T-helper 1 cell treated with Interleukin-12 subunit alpha and Interleukin-12 subunit beta and Interleukin-4 antibody, amounts not matched to agents 30 μg/mL and 1 μg/mL, for 36 hours (primary cell): ENCODE measurements around the gene AEBP2.

Experiments used
- H3K27ac Mint-ChIP-seq: one replicate; pipeline ENCODE4 v1.8.0; 2021; ENCODE audit warnings: mild to moderate bottlenecking, mixed read lengths
- H3K27me3 Mint-ChIP-seq: one replicate; pipeline ENCODE4 v1.8.0; 2021; ENCODE audit warnings: low read depth, mixed read lengths
- H3K36me3 Mint-ChIP-seq: one replicate; pipeline ENCODE4 v1.8.0; 2021; ENCODE audit warnings: low read depth, mixed read lengths
- H3K4me1 Mint-ChIP-seq: one replicate; pipeline ENCODE4 v1.8.0; 2021; ENCODE audit warnings: low read depth, mixed read lengths
- H3K4me3 Mint-ChIP-seq: one replicate; pipeline ENCODE4 v1.8.0; 2021; ENCODE audit warnings: mild to moderate bottlenecking, moderate library complexity, mixed read lengths
- H3K9me3 Mint-ChIP-seq: one replicate; pipeline ENCODE4 v1.8.0; 2021; ENCODE audit warnings: mixed read lengths

Gene AEBP2

GRCh38 chr12:19435831-19436497 is 3.3 kb upstream of the AEBP2 start:
- no peak overlapping the region for H3K4me3 Mint-ChIP-seq
- peaks cover 43% of the 10 kb centered on the region for H3K4me1 Mint-ChIP-seq
- H3K27me3 Mint-ChIP-seq = no peaks in the 10 kb centered on the region
- H3K36me3 Mint-ChIP-seq = peaks cover 11% of the 10 kb centered on the region
- peaks cover 7% of the 10 kb centered on the region for H3K9me3 Mint-ChIP-seq
- H3K27ac Mint-ChIP-seq = no peak overlapping the region

- peaks cover 41% of the 10 kb centered on the region for H3K4me1 Mint-ChIP-seq
- no peak overlapping the region for H3K4me3 Mint-ChIP-seq
- H3K9me3 Mint-ChIP-seq = peaks cover 7% of the 10 kb centered on the region
- H3K27me3 Mint-ChIP-seq = no peaks in the 10 kb centered on the region
- peaks cover 16% of the 10 kb centered on the region for H3K36me3 Mint-ChIP-seq
- no peak overlapping the region for H3K27ac Mint-ChIP-seq
These were observed 2.4 kb upstream of the AEBP2 start for GRCh38 chr12:19436931-19437330.

GRCh38 chr12:19437996-19438395 is 1.3 kb upstream of the AEBP2 start:
- no peaks in the 10 kb centered on the region for H3K27me3 Mint-ChIP-seq
- H3K4me1 Mint-ChIP-seq = peaks cover 42% of the 10 kb centered on the region
- H3K36me3 Mint-ChIP-seq = peaks cover 16% of the 10 kb centered on the region
- H3K4me3 Mint-ChIP-seq = no peak overlapping the region
- H3K27ac Mint-ChIP-seq = no peak overlapping the region
- peaks cover 7% of the 10 kb centered on the region for H3K9me3 Mint-ChIP-seq

GRCh38 chr12:19440019-19440858 is 947 bp downstream of the AEBP2 start:
- Mint-ChIP-seq H3K4me1 (peaks cover 46% of the 10 kb centered on the region), H3K27me3 (no peaks in the 10 kb centered on the region), H3K9me3 (peaks cover 7% of the 10 kb centered on the region), H3K27ac (peak overlapping the region; percentile 97), H3K36me3 (peaks cover 21% of the 10 kb centered on the region), H3K4me3 (peak overlapping the region; percentile 98)

- Mint-ChIP-seq H3K27ac (peak overlapping the region; percentile 97), H3K27me3 (no peaks in the 10 kb centered on the region), H3K4me3 (peak overlapping the region; percentile 98), H3K9me3 (peaks cover 7% of the 10 kb centered on the region), H3K36me3 (peaks cover 21% of the 10 kb centered on the region), H3K4me1 (peaks cover 40% of the 10 kb centered on the region)
These were observed 1.6 kb downstream of the AEBP2 start for GRCh38 chr12:19440916-19441315.

- Mint-ChIP-seq H3K9me3 (peaks cover 4% of the 10 kb centered on the region), H3K4me3 (no peak overlapping the region), H3K36me3 (peaks cover 25% of the 10 kb centered on the region), H3K27me3 (no peaks in the 10 kb centered on the region), H3K4me1 (peaks cover 40% of the 10 kb centered on the region), H3K27ac (no peak overlapping the region)
These were observed 4.3 kb downstream of the AEBP2 start for GRCh38 chr12:19443585-19443984.

GRCh38 chr12:19444097-19444496 is 4.8 kb downstream of the AEBP2 start:
- Mint-ChIP-seq H3K27me3 (no peaks in the 10 kb centered on the region), H3K36me3 (peaks cover 25% of the 10 kb centered on the region), H3K4me1 (peaks cover 38% of the 10 kb centered on the region), H3K27ac (no peak overlapping the region), H3K9me3 (peaks cover under 1% of the 10 kb centered on the region), H3K4me3 (no peak overlapping the region)

- H3K36me3 Mint-ChIP-seq = peaks cover 15% of the 10 kb centered on the region
- no peak overlapping the region for H3K27ac Mint-ChIP-seq
- H3K9me3 Mint-ChIP-seq = no peaks in the 10 kb centered on the region
- no peaks in the 10 kb centered on the region for H3K27me3 Mint-ChIP-seq
- peaks cover 39% of the 10 kb centered on the region for H3K4me1 Mint-ChIP-seq
- H3K4me3 Mint-ChIP-seq = no peak overlapping the region
These were observed 8.1 kb downstream of the AEBP2 start for GRCh38 chr12:19447386-19447785.

GRCh38 chr12:19449814-19450213 is 10.5 kb downstream of the AEBP2 start:
- H3K27ac Mint-ChIP-seq = no peak overlapping the region
- H3K4me1 Mint-ChIP-seq = peaks cover 32% of the 10 kb centered on the region
- no peaks in the 10 kb centered on the region for H3K9me3 Mint-ChIP-seq

GRCh38 chr12:19450362-19450761 is 11.1 kb downstream of the AEBP2 start:
- H3K27ac Mint-ChIP-seq = no peak overlapping the region
- H3K36me3 Mint-ChIP-seq = peaks cover 12% of the 10 kb centered on the region
- no peak overlapping the region for H3K4me3 Mint-ChIP-seq
- H3K9me3 Mint-ChIP-seq = no peaks in the 10 kb centered on the region
- no peaks in the 10 kb centered on the region for H3K27me3 Mint-ChIP-seq
- peaks cover 31% of the 10 kb centered on the region for H3K4me1 Mint-ChIP-seq

More at GRCh38 chr12:19449814-19450213, 10.5 kb downstream of the AEBP2 start:
- Mint-ChIP-seq H3K4me3 (no peak overlapping the region), H3K27me3 (no peaks in the 10 kb centered on the region), H3K36me3 (peaks cover 12% of the 10 kb centered on the region)

GRCh38 chr12:19451196-19451595 is 11.9 kb downstream of the AEBP2 start:
- H3K36me3 Mint-ChIP-seq = peaks cover 11% of the 10 kb centered on the region
- H3K27me3 Mint-ChIP-seq = no peaks in the 10 kb centered on the region
- no peaks in the 10 kb centered on the region for H3K9me3 Mint-ChIP-seq
- no peak overlapping the region for H3K27ac Mint-ChIP-seq
- no peak overlapping the region for H3K4me3 Mint-ChIP-seq
- peaks cover 30% of the 10 kb centered on the region for H3K4me1 Mint-ChIP-seq

- peaks cover 10% of the 10 kb centered on the region for H3K36me3 Mint-ChIP-seq
- peaks cover 37% of the 10 kb centered on the region for H3K4me1 Mint-ChIP-seq
- H3K27ac Mint-ChIP-seq = no peak overlapping the region
- H3K27me3 Mint-ChIP-seq = no peaks in the 10 kb centered on the region
- no peak overlapping the region for H3K4me3 Mint-ChIP-seq
- H3K9me3 Mint-ChIP-seq = no peaks in the 10 kb centered on the region
These were observed 14.7 kb downstream of the AEBP2 start for GRCh38 chr12:19453961-19454360.

GRCh38 chr12:19454837-19455236 is 15.5 kb downstream of the AEBP2 start:
- H3K36me3 Mint-ChIP-seq = peaks cover 10% of the 10 kb centered on the region
- H3K9me3 Mint-ChIP-seq = no peaks in the 10 kb centered on the region
- H3K4me1 Mint-ChIP-seq = peaks cover 33% of the 10 kb centered on the region
- no peaks in the 10 kb centered on the region for H3K27me3 Mint-ChIP-seq
- H3K27ac Mint-ChIP-seq = no peak overlapping the region
- no peak overlapping the region for H3K4me3 Mint-ChIP-seq

GRCh38 chr12:19456176-19456575 is 16.9 kb downstream of the AEBP2 start:
- no peak overlapping the region for H3K27ac Mint-ChIP-seq
- H3K9me3 Mint-ChIP-seq = no peaks in the 10 kb centered on the region
- no peaks in the 10 kb centered on the region for H3K27me3 Mint-ChIP-seq
- peaks cover 10% of the 10 kb centered on the region for H3K36me3 Mint-ChIP-seq
- H3K4me3 Mint-ChIP-seq = no peak overlapping the region
- H3K4me1 Mint-ChIP-seq = peaks cover 32% of the 10 kb centered on the region

- H3K27ac Mint-ChIP-seq = no peak overlapping the region
- peaks cover 29% of the 10 kb centered on the region for H3K4me1 Mint-ChIP-seq
These were observed 18.3 kb downstream of the AEBP2 start for GRCh38 chr12:19457561-19457960.

More at GRCh38 chr12:19457561-19457960, 18.3 kb downstream of the AEBP2 start:
- peaks cover 10% of the 10 kb centered on the region for H3K36me3 Mint-ChIP-seq
- H3K27me3 Mint-ChIP-seq = no peaks in the 10 kb centered on the region
- no peaks in the 10 kb centered on the region for H3K9me3 Mint-ChIP-seq
- no peak overlapping the region for H3K4me3 Mint-ChIP-seq
